ENCODE measurements around the gene APBB2. TPM values are rescaled to one million over a fixed set of nuclear protein-coding genes. Genes with fewer than 3 reads are reported as not detected.
A peak's percentile ranks its signal among the peaks of the same experiment; 100 is the strongest.

Gene APBB2
- total and polyA plus RNA-seq, 2 experiments from 2014 or later = 24.1 to 61.0 TPM

GRCh38 chr4:41137879-41138278 is 76.5 kb downstream of the APBB2 start:
- no peak overlapping the region for H3K27ac ChIP-seq
- in situ Hi-C loops (cut with MboI) = no loop called here
- 89 to 90% methylated on average over 7 of the region's 7 CpGs for WGBS, 2 experiments (ENCODE audit: low coverage in 1 of 2, low lambda C conversion rate in 2 of 2, missing lambda C conversion rate in 2 of 2)
- H3F3A ChIP-seq (ENCODE audit: insufficient read depth) = peaks cover 41% of the 10 kb centered on the region
- H2AFZ ChIP-seq = no peak overlapping the region
- H3K4me1 ChIP-seq (ENCODE audit: insufficient read depth) = peaks cover 36% of the 10 kb centered on the region
- no peak overlapping the region for H3K4me3 ChIP-seq
- H3K79me2 ChIP-seq (ENCODE audit: insufficient read depth) = peaks cover 72% of the 10 kb centered on the region
- no peak for DNase-seq
- no peak overlapping the region for H3K9ac ChIP-seq
- H4K20me1 ChIP-seq (ENCODE audit: insufficient read depth) = no peaks in the 10 kb centered on the region
- H3K27me3 ChIP-seq (replicated peaks; ENCODE audit: insufficient read depth) = no peaks in the 10 kb centered on the region
- no peak for TF ChIP-seq EZH2phosphoT487 (IDR thresholded peaks at IDR 0.05; ENCODE audit: insufficient read depth, low read depth)
- H3K4me2 ChIP-seq (ENCODE audit: unreplicated experiment) = no peak overlapping the region
- H3K9me3 ChIP-seq (ENCODE audit: low read depth) = no peaks in the 10 kb centered on the region
- peaks cover 4% of the 10 kb centered on the region; the same call in 1 of the 2 replicates for H3K36me3 ChIP-seq (ENCODE audit: low read depth)
- H3K9me2 ChIP-seq (ENCODE audit: insufficient read depth) = no peaks in the 10 kb centered on the region

- Histone ChIP-seq H3K27ac (no peak overlapping the region), H3K9me3 (ENCODE audit: low read depth) (no peaks in the 10 kb centered on the region), H3F3A (ENCODE audit: insufficient read depth) (peaks cover 27% of the 10 kb centered on the region), H3K4me2 (ENCODE audit: unreplicated experiment) (no peak overlapping the region), H3K9ac (no peak overlapping the region), H3K79me2 (ENCODE audit: insufficient read depth) (peaks cover 84% of the 10 kb centered on the region), H4K20me1 (ENCODE audit: insufficient read depth) (no peaks in the 10 kb centered on the region), H3K4me1 (ENCODE audit: insufficient read depth) (peaks cover 26% of the 10 kb centered on the region), H3K27me3 (replicated peaks; ENCODE audit: insufficient read depth) (no peaks in the 10 kb centered on the region), H2AFZ (no peak overlapping the region), H3K9me2 (ENCODE audit: insufficient read depth) (no peaks in the 10 kb centered on the region), H3K4me3 (no peak overlapping the region), H3K36me3 (ENCODE audit: low read depth) (peaks cover 4% of the 10 kb centered on the region; the same call in 1 of the 2 replicates)
- DNase-seq = no peak
- WGBS, 2 experiments (ENCODE audit: low coverage in 1 of 2, low lambda C conversion rate in 2 of 2, missing lambda C conversion rate in 2 of 2) = 69 to 79% methylated on average over 3 of the region's 3 CpGs
- TF ChIP-seq EZH2phosphoT487 (IDR thresholded peaks at IDR 0.05; ENCODE audit: insufficient read depth, low read depth) (no peak), EZH2 (IDR thresholded peaks at IDR 0.05; ENCODE audit: insufficient read depth, poor library complexity, severe bottlenecking) (no peak)
- in situ Hi-C loops (cut with MboI) = no loop called here
These were observed 77.9 kb downstream of the APBB2 start for GRCh38 chr4:41136456-41136855.

- peaks cover 22% of the 10 kb centered on the region for H3K4me1 ChIP-seq (ENCODE audit: insufficient read depth)
- H3K27ac ChIP-seq = peak overlapping the region; percentile 32; the same call in 1 of the 2 replicates
- H4K20me1 ChIP-seq (ENCODE audit: insufficient read depth) = no peaks in the 10 kb centered on the region
- no peaks in the 10 kb centered on the region for H3K27me3 ChIP-seq (replicated peaks; ENCODE audit: insufficient read depth)
- H3K36me3 ChIP-seq (ENCODE audit: low read depth) = peaks cover 4% of the 10 kb centered on the region; the same call in 1 of the 2 replicates
- DNase-seq = peak; percentile 56
- H3F3A ChIP-seq (ENCODE audit: insufficient read depth) = peaks cover 21% of the 10 kb centered on the region
- peaks cover 91% of the 10 kb centered on the region for H3K79me2 ChIP-seq (ENCODE audit: insufficient read depth)
- no peak overlapping the region for H3K4me3 ChIP-seq
- WGBS, 2 experiments (ENCODE audit: low coverage in 1 of 2, low lambda C conversion rate in 2 of 2, missing lambda C conversion rate in 2 of 2) = 31 to 39% methylated on average over 2 of the region's 2 CpGs
- in situ Hi-C loops (cut with MboI) = no loop called here
- TF ChIP-seq EZH2 (IDR thresholded peaks at IDR 0.05; ENCODE audit: insufficient read depth, poor library complexity, severe bottlenecking) = no peak
- TF ChIP-seq EZH2phosphoT487 (IDR thresholded peaks at IDR 0.05; ENCODE audit: insufficient read depth, low read depth) = no peak
- H2AFZ ChIP-seq = no peak overlapping the region
- H3K9ac ChIP-seq = no peak overlapping the region
- no peaks in the 10 kb centered on the region for H3K9me3 ChIP-seq (ENCODE audit: low read depth)
- H3K4me2 ChIP-seq (ENCODE audit: unreplicated experiment) = peak overlapping the region; percentile 1
- no peaks in the 10 kb centered on the region for H3K9me2 ChIP-seq (ENCODE audit: insufficient read depth)
These were observed 78.5 kb downstream of the APBB2 start for GRCh38 chr4:41135801-41136200.

- no peak overlapping the region for H3K4me2 ChIP-seq (ENCODE audit: unreplicated experiment)
These were observed 79.8 kb downstream of the APBB2 start for GRCh38 chr4:41134581-41134980.

More at GRCh38 chr4:41134581-41134980, 79.8 kb downstream of the APBB2 start:
- H3K27me3 ChIP-seq (replicated peaks; ENCODE audit: insufficient read depth) = no peaks in the 10 kb centered on the region
- no peak overlapping the region for H2AFZ ChIP-seq
- no peaks in the 10 kb centered on the region for H3K9me3 ChIP-seq (ENCODE audit: low read depth)
- no peak overlapping the region for H3K27ac ChIP-seq
- DNase-seq = peak; percentile 29
- no peaks in the 10 kb centered on the region for H3K9me2 ChIP-seq (ENCODE audit: insufficient read depth)
- no peaks in the 10 kb centered on the region for H4K20me1 ChIP-seq (ENCODE audit: insufficient read depth)
- WGBS, 2 experiments (ENCODE audit: low coverage in 1 of 2, low lambda C conversion rate in 2 of 2, missing lambda C conversion rate in 2 of 2) = 22 to 35% methylated on average over 2 of the region's 2 CpGs
- no peak overlapping the region for H3K9ac ChIP-seq
- no peak overlapping the region for H3K4me3 ChIP-seq
- peaks cover 96% of the 10 kb centered on the region for H3K79me2 ChIP-seq (ENCODE audit: insufficient read depth)
- peaks cover 22% of the 10 kb centered on the region for H3K4me1 ChIP-seq (ENCODE audit: insufficient read depth)
- H3F3A ChIP-seq (ENCODE audit: insufficient read depth) = peaks cover 8% of the 10 kb centered on the region; the same call in 1 of the 2 replicates
- no peak for TF ChIP-seq EZH2phosphoT487 (IDR thresholded peaks at IDR 0.05; ENCODE audit: insufficient read depth, low read depth)
- TF ChIP-seq EZH2 (IDR thresholded peaks at IDR 0.05; ENCODE audit: insufficient read depth, poor library complexity, severe bottlenecking) = no peak
- in situ Hi-C loops (cut with MboI) = no loop called here
- peaks cover 4% of the 10 kb centered on the region; the same call in 1 of the 2 replicates for H3K36me3 ChIP-seq (ENCODE audit: low read depth)
